Liver (tissue), 9 donors: Measurements from ENCODE around the gene KIR2DL1. TPM values are rescaled to one million over a fixed set of nuclear protein-coding genes. Genes with fewer than 3 reads are reported as not detected.
"Not testable (repeated sequence)": the region's sequence is repeated elsewhere in the genome, so short reads cannot be mapped to it uniquely, and the experiment has no call there.

Experiments used
- DNase-seq: peaks from one replicate; pipeline ENCODE4 v3.0.0-alpha.2; 2017; ENCODE audit warnings: low spot score
- H3K27ac ChIP-seq, 2 donors: one replicate each; pipeline ENCODE4 v1.7.0; 2013; ENCODE audit warnings: inconsistent platforms in 2 of 2, low read length in 2 of 2, control low read depth in 1 of 2, low read depth in 1 of 2, mild to moderate bottlenecking in 1 of 2
- H3K27me3 ChIP-seq, 4 donors: one replicate each; pipeline versions ENCODE4 v1.6.1 to v1.7.0; 2013; ENCODE audit warnings: low read length in 3 of 4, inconsistent platforms in 1 of 4, mild to moderate bottlenecking in 1 of 4, moderate library complexity in 1 of 4; ENCODE audit not compliant: control insufficient read depth in 4 of 4, insufficient read depth in 4 of 4
- H3K36me3 ChIP-seq, 4 donors: one replicate each; pipeline versions ENCODE4 v1.6.1 to v1.7.0; 2013; ENCODE audit warnings: low read length in 3 of 4, mild to moderate bottlenecking in 3 of 4, low read depth in 1 of 4, moderate library complexity in 1 of 4; ENCODE audit not compliant: control insufficient read depth in 4 of 4, insufficient read depth in 3 of 4
- H3K4me1 ChIP-seq, 4 donors: one replicate each; pipeline versions ENCODE4 v1.6.1 to v1.7.0; 2013; ENCODE audit warnings: low read length in 3 of 4, mild to moderate bottlenecking in 3 of 4, moderate library complexity in 1 of 4; ENCODE audit not compliant: control insufficient read depth in 4 of 4, insufficient read depth in 4 of 4
- H3K4me3 ChIP-seq, 3 donors: one replicate each; pipeline versions ENCODE4 v1.6.1 to v1.7.0; 2013; ENCODE audit warnings: low read length in 3 of 3, control low read depth in 1 of 3, low read depth in 1 of 3, mild to moderate bottlenecking in 1 of 3
- H3K9ac ChIP-seq, 2 donors: one replicate each; pipeline ENCODE4 v1.7.0; 2013; ENCODE audit warnings: low read length in 2 of 2, mild to moderate bottlenecking in 2 of 2, moderate library complexity in 2 of 2, control low read depth in 1 of 2, low read depth in 1 of 2
- H3K9me3 ChIP-seq, 4 donors: one replicate each; pipeline versions ENCODE4 v1.6.1 to v1.7.0; 2013; ENCODE audit warnings: low read length in 3 of 4; ENCODE audit not compliant: control insufficient read depth in 4 of 4
- EGR1 ChIP-seq, 2 donors: IDR thresholded peaks; 2 replicates each; pipeline ENCODE4 v1.6.1; 2016 to 2018; ENCODE audit warnings: antibody characterized with exemption in 2 of 2, low read depth in 2 of 2
- FOXA1 ChIP-seq: IDR thresholded peaks from 2 replicates; pipeline ENCODE4 v1.6.1; 2016; ENCODE audit warnings: antibody characterized with exemption
- FOXA2 ChIP-seq: IDR thresholded peaks from 2 replicates; pipeline ENCODE4 v1.6.1; 2016; ENCODE audit warnings: antibody characterized with exemption
- GABPA ChIP-seq, 2 donors: IDR thresholded peaks in 1 of 2; conservative IDR thresholded peaks in 1 of 2; 2 replicates each; pipeline ENCODE4 v1.6.1; 2016; ENCODE audit warnings: antibody characterized with exemption in 2 of 2, mild to moderate bottlenecking in 1 of 2, moderate library complexity in 1 of 2
- HNF4A ChIP-seq, 2 donors: conservative IDR thresholded peaks; 2 replicates each; pipeline ENCODE4 v1.6.1; 2016; ENCODE audit warnings: antibody characterized with exemption in 2 of 2, mild to moderate bottlenecking in 2 of 2
- HNF4G ChIP-seq: IDR thresholded peaks from 2 replicates; pipeline ENCODE4 v1.6.1; 2016; ENCODE audit warnings: antibody characterized with exemption
- RAD21 ChIP-seq, 2 donors: IDR thresholded peaks; 2 replicates each; pipeline ENCODE4 v1.6.1; 2016; ENCODE audit warnings: antibody characterized with exemption in 2 of 2, mild to moderate bottlenecking in 2 of 2
- SP1 ChIP-seq: IDR thresholded peaks from 2 replicates; pipeline ENCODE4 v1.6.1; 2018; ENCODE audit warnings: antibody characterized with exemption, mild to moderate bottlenecking
- TAF1 ChIP-seq: conservative IDR thresholded peaks from 2 replicates; pipeline ENCODE4 v1.6.1; 2016; ENCODE audit warnings: antibody characterized with exemption, mild to moderate bottlenecking
- YY1 ChIP-seq: IDR thresholded peaks from 2 replicates; pipeline ENCODE4 v1.6.1; 2016; ENCODE audit warnings: antibody characterized with exemption, mild to moderate bottlenecking
- WGBS: extraction: QIAGEN DNeasy Blood & Tissue Kit; methylation state at CpG from one replicate; pipeline ENCODE4 v1.1.7; 2013; 5-methylcytosine and 5-hydroxymethylcytosine counted together
- polyA plus RNA-seq, 2 donors: library from polyadenylated mRNA; stranded (reverse) in 1 of 2; unstranded in 1 of 2; fragments of 200-250 nt in 1 of 2; fragments of >200 nt in 1 of 2; fragmentation: Nextera tagmentation in 1 of 2; extraction: Ambion mirVana in 1 of 2; gene quantifications; one replicate each; pipeline versions ENCODE4 v1.2.1 to v1.2.3, GENCODE V29; 2013 to 2015
- total RNA-seq, 2 donors: library from RNA; depleted of rRNA; stranded (reverse); fragments of >200 nt; gene quantifications; one replicate each; pipeline ENCODE4 v1.2.3, GENCODE V29; 2014
- TF ChIP-seq, protein P1 (sequence below): fragments of 150-350 bp; IDR thresholded peaks from 2 replicates; pipeline ENCODE4 v1.5.1; 2017; ENCODE audit warnings: improper control_type of control experiment, low read depth, low read length; ENCODE audit not compliant: missing input control
- TF ChIP-seq, protein P2 (sequence below): IDR thresholded peaks from 2 replicates; pipeline ENCODE4 v1.6.1; 2016; ENCODE audit warnings: antibody characterized with exemption
- TF ChIP-seq, protein P3 (sequence below): IDR thresholded peaks from 2 replicates; pipeline ENCODE4 v1.6.1; 2016; ENCODE audit warnings: antibody characterized with exemption
- TF ChIP-seq, protein P4 (sequence below): IDR thresholded peaks from 2 replicates; pipeline ENCODE4 v1.6.1; 2016; ENCODE audit warnings: antibody characterized with exemption
- TF ChIP-seq, protein P5 (sequence below): IDR thresholded peaks from 2 replicates; pipeline ENCODE4 v1.6.1; 2016; ENCODE audit warnings: antibody characterized with exemption, mild to moderate bottlenecking
- donor health status: healthy.
- donor health status: healthy.
- donor health status: healthy.
- donor health status: healthy.
- donor health status: healthy.

The KIR2DL1 gene
- total and polyA plus RNA-seq, 4 donors: 0.05 to 0.17 TPM; not detected in 2

DNA sequence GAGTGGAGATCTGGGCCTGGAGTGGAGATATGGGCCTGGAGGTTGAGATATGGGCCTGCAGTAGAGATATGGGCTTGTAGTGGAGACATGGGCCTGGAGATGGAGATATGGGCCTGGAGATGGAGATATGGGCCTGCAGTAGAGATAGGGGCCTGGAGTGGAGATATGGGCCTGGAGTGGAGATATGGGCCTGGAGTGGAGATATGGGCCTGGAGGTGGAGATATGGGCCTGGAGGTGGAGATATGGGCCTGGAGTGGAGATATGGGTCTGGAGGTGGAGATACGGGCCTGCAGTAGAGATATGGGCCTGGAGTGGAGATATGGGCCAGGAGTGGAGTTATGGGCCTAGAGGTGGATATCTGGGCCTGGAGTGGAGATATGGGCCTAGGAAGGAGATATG lies 30.9 kb upstream of the KIR2DL1 start (continued):
- TF ChIP-seq, protein P1, sequence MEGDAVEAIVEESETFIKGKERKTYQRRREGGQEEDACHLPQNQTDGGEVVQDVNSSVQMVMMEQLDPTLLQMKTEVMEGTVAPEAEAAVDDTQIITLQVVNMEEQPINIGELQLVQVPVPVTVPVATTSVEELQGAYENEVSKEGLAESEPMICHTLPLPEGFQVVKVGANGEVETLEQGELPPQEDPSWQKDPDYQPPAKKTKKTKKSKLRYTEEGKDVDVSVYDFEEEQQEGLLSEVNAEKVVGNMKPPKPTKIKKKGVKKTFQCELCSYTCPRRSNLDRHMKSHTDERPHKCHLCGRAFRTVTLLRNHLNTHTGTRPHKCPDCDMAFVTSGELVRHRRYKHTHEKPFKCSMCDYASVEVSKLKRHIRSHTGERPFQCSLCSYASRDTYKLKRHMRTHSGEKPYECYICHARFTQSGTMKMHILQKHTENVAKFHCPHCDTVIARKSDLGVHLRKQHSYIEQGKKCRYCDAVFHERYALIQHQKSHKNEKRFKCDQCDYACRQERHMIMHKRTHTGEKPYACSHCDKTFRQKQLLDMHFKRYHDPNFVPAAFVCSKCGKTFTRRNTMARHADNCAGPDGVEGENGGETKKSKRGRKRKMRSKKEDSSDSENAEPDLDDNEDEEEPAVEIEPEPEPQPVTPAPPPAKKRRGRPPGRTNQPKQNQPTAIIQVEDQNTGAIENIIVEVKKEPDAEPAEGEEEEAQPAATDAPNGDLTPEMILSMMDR: no peak

DNA sequence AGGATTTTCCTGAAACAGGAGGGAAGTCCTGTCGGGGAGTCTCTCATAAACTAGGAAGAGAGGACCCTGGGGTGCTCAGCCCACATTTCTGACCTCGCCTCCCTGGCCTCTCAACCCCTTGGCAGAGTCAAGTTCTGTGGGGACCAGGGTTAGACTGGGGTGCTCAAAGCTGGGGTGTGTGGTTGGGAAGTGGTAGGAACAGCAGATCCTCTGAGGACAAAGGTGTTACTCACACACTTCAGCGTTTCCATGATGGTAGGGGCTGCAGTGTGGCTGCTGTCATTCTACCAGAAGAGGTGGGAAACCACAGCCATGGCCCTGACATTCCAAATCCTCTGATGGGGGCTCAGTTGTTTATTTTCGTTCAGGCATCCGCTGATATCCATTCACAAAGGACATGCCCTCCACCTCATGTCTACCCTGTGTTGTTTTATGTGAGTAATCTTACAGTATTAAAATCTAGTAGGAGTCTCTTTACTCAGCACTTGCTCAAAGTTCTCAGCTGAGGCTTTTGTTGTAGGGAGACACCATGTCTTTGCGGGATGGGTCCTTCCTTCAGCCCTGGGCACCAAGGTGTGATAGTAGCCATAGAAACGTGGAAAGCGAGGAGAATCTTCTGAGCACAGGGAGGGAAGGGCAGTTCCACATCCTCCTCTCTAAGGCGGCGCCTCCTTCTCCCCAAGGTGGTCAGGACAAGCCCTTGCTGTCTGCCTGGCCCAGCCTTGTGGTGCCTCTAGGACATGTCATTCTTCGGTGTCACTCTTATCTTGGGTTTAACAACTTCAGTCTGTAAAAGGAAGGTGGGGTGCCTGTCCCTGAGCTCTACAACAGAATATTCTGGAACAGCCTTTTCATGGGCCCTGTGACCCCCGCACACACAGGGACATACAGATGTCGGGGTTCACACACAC lies 29.8 kb upstream of the KIR2DL1 start:
- H3K9me3 ChIP-seq: no peaks in the 10 kb centered on the region
- no peaks in the 10 kb centered on the region for H3K4me1 ChIP-seq
- no peak overlapping the region for H3K27ac ChIP-seq
- no peak overlapping the region for H3K9ac ChIP-seq
- no peak overlapping the region for H3K4me3 ChIP-seq
- no peak for DNase-seq
- TF ChIP-seq YY1 (no peak), HNF4G (no peak), HNF4A (conservative IDR thresholded peaks at IDR 0.05) (no peak), GABPA (IDR thresholded peaks at IDR 0.05 in 1 of 2, conservative IDR thresholded peaks at IDR 0.05 in 1 of 2) (no peak), RAD21 (IDR thresholded peaks at IDR 0.05) (no peak), FOXA2 (no peak), FOXA1 (no peak), EGR1 (IDR thresholded peaks at IDR 0.05; ENCODE audit: low read depth in 2 of 2) (no peak), TAF1 (no peak), SP1 (no peak)
- TF ChIP-seq, protein P2, sequence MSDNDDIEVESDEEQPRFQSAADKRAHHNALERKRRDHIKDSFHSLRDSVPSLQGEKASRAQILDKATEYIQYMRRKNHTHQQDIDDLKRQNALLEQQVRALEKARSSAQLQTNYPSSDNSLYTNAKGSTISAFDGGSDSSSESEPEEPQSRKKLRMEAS: no peak
- TF ChIP-seq, protein P3, sequence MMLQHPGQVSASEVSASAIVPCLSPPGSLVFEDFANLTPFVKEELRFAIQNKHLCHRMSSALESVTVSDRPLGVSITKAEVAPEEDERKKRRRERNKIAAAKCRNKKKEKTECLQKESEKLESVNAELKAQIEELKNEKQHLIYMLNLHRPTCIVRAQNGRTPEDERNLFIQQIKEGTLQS: no peak
- TF ChIP-seq, protein P1: no peak
- TF ChIP-seq, protein P4, sequence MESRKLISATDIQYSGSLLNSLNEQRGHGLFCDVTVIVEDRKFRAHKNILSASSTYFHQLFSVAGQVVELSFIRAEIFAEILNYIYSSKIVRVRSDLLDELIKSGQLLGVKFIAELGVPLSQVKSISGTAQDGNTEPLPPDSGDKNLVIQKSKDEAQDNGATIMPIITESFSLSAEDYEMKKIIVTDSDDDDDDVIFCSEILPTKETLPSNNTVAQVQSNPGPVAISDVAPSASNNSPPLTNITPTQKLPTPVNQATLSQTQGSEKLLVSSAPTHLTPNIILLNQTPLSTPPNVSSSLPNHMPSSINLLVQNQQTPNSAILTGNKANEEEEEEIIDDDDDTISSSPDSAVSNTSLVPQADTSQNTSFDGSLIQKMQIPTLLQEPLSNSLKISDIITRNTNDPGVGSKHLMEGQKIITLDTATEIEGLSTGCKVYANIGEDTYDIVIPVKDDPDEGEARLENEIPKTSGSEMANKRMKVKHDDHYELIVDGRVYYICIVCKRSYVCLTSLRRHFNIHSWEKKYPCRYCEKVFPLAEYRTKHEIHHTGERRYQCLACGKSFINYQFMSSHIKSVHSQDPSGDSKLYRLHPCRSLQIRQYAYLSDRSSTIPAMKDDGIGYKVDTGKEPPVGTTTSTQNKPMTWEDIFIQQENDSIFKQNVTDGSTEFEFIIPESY: no peak
- TF ChIP-seq, protein P5, sequence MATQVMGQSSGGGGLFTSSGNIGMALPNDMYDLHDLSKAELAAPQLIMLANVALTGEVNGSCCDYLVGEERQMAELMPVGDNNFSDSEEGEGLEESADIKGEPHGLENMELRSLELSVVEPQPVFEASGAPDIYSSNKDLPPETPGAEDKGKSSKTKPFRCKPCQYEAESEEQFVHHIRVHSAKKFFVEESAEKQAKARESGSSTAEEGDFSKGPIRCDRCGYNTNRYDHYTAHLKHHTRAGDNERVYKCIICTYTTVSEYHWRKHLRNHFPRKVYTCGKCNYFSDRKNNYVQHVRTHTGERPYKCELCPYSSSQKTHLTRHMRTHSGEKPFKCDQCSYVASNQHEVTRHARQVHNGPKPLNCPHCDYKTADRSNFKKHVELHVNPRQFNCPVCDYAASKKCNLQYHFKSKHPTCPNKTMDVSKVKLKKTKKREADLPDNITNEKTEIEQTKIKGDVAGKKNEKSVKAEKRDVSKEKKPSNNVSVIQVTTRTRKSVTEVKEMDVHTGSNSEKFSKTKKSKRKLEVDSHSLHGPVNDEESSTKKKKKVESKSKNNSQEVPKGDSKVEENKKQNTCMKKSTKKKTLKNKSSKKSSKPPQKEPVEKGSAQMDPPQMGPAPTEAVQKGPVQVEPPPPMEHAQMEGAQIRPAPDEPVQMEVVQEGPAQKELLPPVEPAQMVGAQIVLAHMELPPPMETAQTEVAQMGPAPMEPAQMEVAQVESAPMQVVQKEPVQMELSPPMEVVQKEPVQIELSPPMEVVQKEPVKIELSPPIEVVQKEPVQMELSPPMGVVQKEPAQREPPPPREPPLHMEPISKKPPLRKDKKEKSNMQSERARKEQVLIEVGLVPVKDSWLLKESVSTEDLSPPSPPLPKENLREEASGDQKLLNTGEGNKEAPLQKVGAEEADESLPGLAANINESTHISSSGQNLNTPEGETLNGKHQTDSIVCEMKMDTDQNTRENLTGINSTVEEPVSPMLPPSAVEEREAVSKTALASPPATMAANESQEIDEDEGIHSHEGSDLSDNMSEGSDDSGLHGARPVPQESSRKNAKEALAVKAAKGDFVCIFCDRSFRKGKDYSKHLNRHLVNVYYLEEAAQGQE: no peak
- H3K36me3 ChIP-seq: no peaks in the 10 kb centered on the region
- no peaks in the 10 kb centered on the region for H3K27me3 ChIP-seq
- WGBS: 76% methylated on average over 13 of the region's 13 CpGs

DNA sequence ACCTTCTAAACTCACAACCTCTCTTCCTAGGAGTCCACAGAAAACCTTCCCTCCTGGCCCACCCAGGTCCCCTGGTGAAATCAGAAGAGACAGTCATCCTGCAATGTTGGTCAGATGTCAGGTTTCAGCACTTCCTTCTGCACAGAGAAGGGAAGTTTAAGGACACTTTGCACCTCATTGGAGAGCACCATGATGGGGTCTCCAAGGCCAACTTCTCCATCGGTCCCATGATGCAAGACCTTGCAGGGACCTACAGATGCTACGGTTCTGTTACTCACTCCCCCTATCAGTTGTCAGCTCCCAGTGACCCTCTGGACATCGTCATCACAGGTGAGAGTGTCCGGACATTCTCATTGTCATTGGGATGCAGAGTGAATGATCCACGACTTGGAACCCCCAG lies 27.6 kb upstream of the KIR2DL1 start:
- not testable (repeated sequence) for H3K27me3 ChIP-seq, H3K9me3 ChIP-seq, H3K4me3 ChIP-seq, H3K9ac ChIP-seq, H3K4me1 ChIP-seq, H3K36me3 ChIP-seq, H3K27ac ChIP-seq, DNase-seq
- WGBS: 58% methylated on average over 5 of the region's 5 CpGs

DNA sequence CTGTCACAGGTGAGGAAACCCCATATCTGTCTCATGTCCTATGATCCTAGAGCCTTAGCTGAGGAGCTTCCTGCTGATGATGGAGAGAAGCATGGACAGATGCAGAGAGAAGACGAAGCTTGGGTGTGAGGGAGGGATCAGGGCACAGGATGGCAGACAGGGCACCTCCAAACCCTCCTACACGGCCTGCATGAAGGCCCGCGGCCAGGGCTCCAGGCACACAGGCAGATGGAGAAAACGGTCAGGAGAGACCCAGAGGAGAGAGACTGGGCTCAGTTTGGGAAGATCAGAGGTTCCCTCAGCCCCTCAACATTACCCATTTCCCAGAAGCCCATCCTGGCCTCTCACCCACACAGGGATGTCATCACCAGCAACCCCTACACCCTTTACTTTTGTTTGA lies 25.5 kb upstream of the KIR2DL1 start:
- WGBS: 75% methylated on average over 5 of the region's 5 CpGs

More for the DNA sequence above, 25.5 kb upstream of the KIR2DL1 start:
- not testable (repeated sequence) for H3K36me3 ChIP-seq, H3K9ac ChIP-seq, H3K27me3 ChIP-seq, H3K4me1 ChIP-seq, H3K4me3 ChIP-seq, H3K9me3 ChIP-seq, DNase-seq, H3K27ac ChIP-seq
